ENCODE data around the gene KRT20. TPM values are rescaled to one million over a fixed set of nuclear protein-coding genes. Genes with fewer than 3 reads are reported as not detected.

Gene KRT20
- total RNA-seq, 6 experiments from 2014 or later: not detected

GRCh38 chr17:40912486-40913210 is 27.6 kb upstream of the KRT20 start:
- no peak for DNase-seq
- Mint-ChIP-seq H3K9me3 (no peaks in the 10 kb centered on the region), H3K27ac (no peak overlapping the region; the same call in 1 of the 2 replicates), H3K27me3 (ENCODE audit: insufficient read depth) (no peaks in the 10 kb centered on the region; the same call in 1 of the 2 replicates), H3K4me3 (no peak overlapping the region; the same call in 1 of the 2 replicates), H3K4me1 (ENCODE audit: low read depth) (peaks cover 80% of the 10 kb centered on the region), H3K36me3 (ENCODE audit: low read depth) (0 out of 2 replicates have a peak, but pooled peaks cover 7% of the 10 kb centered on the region)
- TF ChIP-seq CTCF (IDR thresholded peaks at IDR 0.05): no peak

DNA sequence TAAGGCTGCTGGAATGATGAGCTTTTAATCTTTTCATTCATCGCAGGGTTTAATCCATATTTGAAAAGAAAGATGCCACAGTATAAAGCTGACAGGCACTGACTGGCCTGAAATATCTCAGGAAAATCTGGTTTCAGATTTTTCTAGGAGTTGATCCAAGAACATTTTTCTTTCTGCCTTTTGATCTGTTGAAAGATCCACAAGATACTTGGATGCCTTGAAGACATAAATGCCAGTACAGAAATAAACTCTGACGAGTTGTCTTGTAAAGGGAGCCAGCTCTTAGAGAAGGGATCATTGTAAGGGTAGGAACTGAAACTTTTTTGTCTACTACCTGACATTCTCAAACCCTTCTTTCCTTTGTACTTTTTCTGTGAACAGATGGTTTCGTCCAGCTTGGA is 25.4 kb upstream of the KRT20 start:
- Mint-ChIP-seq H3K4me1 (ENCODE audit: low read depth) (peaks cover 69% of the 10 kb centered on the region), H3K27me3 (ENCODE audit: insufficient read depth) (peaks cover 2% of the 10 kb centered on the region), H3K36me3 (ENCODE audit: low read depth) (0 out of 2 replicates have a peak, but pooled peaks cover 7% of the 10 kb centered on the region), H3K27ac (peak overlapping the region; percentile 91), H3K9me3 (no peaks in the 10 kb centered on the region), H3K4me3 (peak overlapping the region; percentile 64)
- no peak for TF ChIP-seq CTCF (IDR thresholded peaks at IDR 0.05)
- DNase-seq: peak; percentile 82

GRCh38 chr17:40909755-40910154 is 24.7 kb upstream of the KRT20 start:
- Mint-ChIP-seq H3K4me1 (ENCODE audit: low read depth) (peaks cover 64% of the 10 kb centered on the region), H3K27me3 (ENCODE audit: insufficient read depth) (peaks cover 2% of the 10 kb centered on the region), H3K36me3 (ENCODE audit: low read depth) (0 out of 2 replicates have a peak, but pooled peaks cover 7% of the 10 kb centered on the region), H3K9me3 (no peaks in the 10 kb centered on the region), H3K27ac (peak overlapping the region; percentile 91), H3K4me3 (peak overlapping the region; percentile 64)
- TF ChIP-seq CTCF (IDR thresholded peaks at IDR 0.05): no peak
- DNase-seq: peak; percentile 65

GRCh38 chr17:40909351-40909750 is 24.3 kb upstream of the KRT20 start:
- Mint-ChIP-seq H3K27me3 (ENCODE audit: insufficient read depth) (peaks cover 2% of the 10 kb centered on the region), H3K27ac (peak overlapping the region; percentile 91), H3K9me3 (no peaks in the 10 kb centered on the region), H3K36me3 (ENCODE audit: low read depth) (0 out of 2 replicates have a peak, but pooled peaks cover 7% of the 10 kb centered on the region), H3K4me1 (ENCODE audit: low read depth) (peaks cover 64% of the 10 kb centered on the region), H3K4me3 (peak overlapping the region; percentile 64; the same call in 1 of the 2 replicates)
- TF ChIP-seq CTCF (IDR thresholded peaks at IDR 0.05): peak; percentile 90
- DNase-seq: peak; percentile 98

DNA sequence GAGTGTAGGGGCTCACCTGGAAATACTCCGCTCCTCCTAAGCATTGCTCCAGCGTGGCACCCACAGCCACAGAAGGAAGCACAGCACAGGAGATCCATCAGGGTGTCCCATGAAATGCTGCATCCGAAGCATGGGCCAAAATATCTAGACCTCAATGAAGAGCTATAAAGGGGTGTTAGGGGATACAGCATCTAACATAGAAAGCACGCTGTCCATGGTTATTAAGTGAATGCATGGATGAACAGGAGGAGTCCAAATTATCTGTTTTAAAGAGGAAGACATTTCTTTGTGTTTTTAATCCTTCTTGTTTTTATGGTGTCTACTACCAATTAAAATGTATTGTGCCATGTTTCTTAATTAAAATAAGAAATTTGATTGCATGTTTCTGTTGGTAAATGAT is 21.6 kb upstream of the KRT20 start:
- H3K9me3 Mint-ChIP-seq: no peaks in the 10 kb centered on the region

More for the DNA sequence above, 21.6 kb upstream of the KRT20 start:
- no peak overlapping the region for H3K4me3 Mint-ChIP-seq
- H3K4me1 Mint-ChIP-seq (ENCODE audit: low read depth): peaks cover 67% of the 10 kb centered on the region
- H3K27me3 Mint-ChIP-seq (ENCODE audit: insufficient read depth): peaks cover 2% of the 10 kb centered on the region
- TF ChIP-seq CTCF (IDR thresholded peaks at IDR 0.05): no peak
- H3K27ac Mint-ChIP-seq: no peak overlapping the region
- DNase-seq: no peak
- H3K36me3 Mint-ChIP-seq (ENCODE audit: low read depth): no peaks in the 10 kb centered on the region

Data from HFFc6 (cell line).